ENCODE data around the gene NCCRP1. TPM values are rescaled to one million over a fixed set of nuclear protein-coding genes. Genes with fewer than 3 reads are reported as not detected.

NCCRP1 gene
- total RNA-seq (not detected in 2 replicates), polyA plus RNA-seq (0.06 TPM in 1 of 2 replicates, not detected in the other), polyA minus RNA-seq (0.13 TPM in 1 of 2 replicates, not detected in the other), Bru-seq, nascent RNA (not detected), BruChase-seq, experiment 1, labeled RNA remaining after a 6-hour chase (percentile 17 among the genes with signal in this experiment), BruChase-seq, experiment 2, labeled RNA remaining after a 2-hour chase (not detected)
- polyA plus RNA-seq (2011; cell fraction: cytosol; rRNA removed), result not detected in 2 replicates
- polyA plus RNA-seq (2011; cell fraction: nucleus; rRNA removed), result not detected in 2 replicates
- not detected in 2 replicates for polyA plus RNA-seq (2012)
- not detected for polyA minus RNA-seq (2011; cell fraction: cytosol; rRNA and poly(A)+ RNA removed)
- polyA minus RNA-seq (2011; cell fraction: nucleus; rRNA and poly(A)+ RNA removed), result not detected in 2 replicates
- long read RNA-seq, result 0 reads

GRCh38 chr19:39196860-39197562 lies at the start of gene NCCRP1:
NCCRP1 (plus strand) TSS chr19:39196964; CDS start chr19:39196983, 19 bp downstream.
- no TSS peak for BruUV-seq (replicated peaks)
- Histone ChIP-seq H3K36me3 (ENCODE audit: control insufficient read depth in 2 of 2, extremely low read depth in 1 of 2, insufficient read depth in 2 of 2, low read length in 2 of 2) (no peaks in the 10 kb centered on the region), H3K4me1 (ENCODE audit: control insufficient read depth, extremely low read depth, insufficient read depth, low read length) (no peaks in the 10 kb centered on the region), H3K9ac (replicated peaks; ENCODE audit: extremely low read depth, insufficient read depth, low read length) (no peak within 1 kb of the TSS), H3K27ac (ENCODE audit: insufficient read depth, low read depth, low read length) (no peak within 1 kb of the TSS), H4K20me1 (replicated peaks; ENCODE audit: control insufficient read depth, extremely low read depth, insufficient read depth, low read length) (no peaks in the 10 kb centered on the region), H3K9me1 (replicated peaks; ENCODE audit: control insufficient read depth, extremely low read depth, insufficient read depth, low read length) (no peaks in the 10 kb centered on the region), H3K4me2 (ENCODE audit: insufficient read depth, low read length) (no peak within 1 kb of the TSS), H3K4me3 (replicated peaks in 1 of 3; ENCODE audit: insufficient read depth in 1 of 3, low read depth in 1 of 3, low read length in 3 of 3) (no peak within 1 kb of the TSS), H3K79me2 (ENCODE audit: control insufficient read depth, insufficient read depth, low read length) (no peaks in the 10 kb centered on the region), H2AFZ (ENCODE audit: low read depth, low read length) (no peak within 1 kb of the TSS), H3K9me3 (replicated peaks; ENCODE audit: control insufficient read depth, insufficient read depth, low read length) (no peaks in the 10 kb centered on the region), H3K27me3 (ENCODE audit: control insufficient read depth in 2 of 2, insufficient read depth in 2 of 2, low read length in 2 of 2) (peaks cover 30 to 31% of the 10 kb centered on the region in 2 experiments)
- intact Hi-C loops (cut with micrococcal nuclease) (loop anchor here (5.0 kb wide), 1 partner anchor 145 kb away; no protein-coding TSS in a partner anchor), dilution Hi-C loops (cut with MboI; ENCODE audit: extremely low pct_ligation_motif_present, low sequenced_read_pairs) (no loop called here)
- DNase-seq (ENCODE audit: low read depth, low spot score), result no peak
- FAIRE-seq, result no peak
- ChIA-PET CTCF (interaction anchor here (1.0 to 1.1 kb wide), 2 partner anchors 75 to 131 kb away, joined by 3 to 6 read pairs; no protein-coding TSS in a partner anchor), POLR2A (no interaction called here)
- TF ChIP-seq EZH2 (IDR thresholded peaks at IDR 0.05; ENCODE audit: borderline replicate concordance, low read depth, low read length, severe bottlenecking), result peak; percentile 79
- TF ChIP-seq MAX (IDR thresholded peaks at IDR 0.05; ENCODE audit: insufficient read depth, insufficient read length), result no peak
- no peak for TF ChIP-seq POLR2AphosphoS5 (IDR thresholded peaks at IDR 0.05; ENCODE audit: insufficient read depth, low read depth, low read length)

- BruUV-seq (replicated peaks), result no TSS peak
- Histone ChIP-seq H3K36me3 (ENCODE audit: control insufficient read depth in 2 of 2, extremely low read depth in 1 of 2, insufficient read depth in 2 of 2, low read length in 2 of 2) (peaks cover 0 to 3% of the 10 kb centered on the region in 2 experiments), H2AFZ (ENCODE audit: low read depth, low read length) (no peak overlapping the region), H3K9me1 (replicated peaks; ENCODE audit: control insufficient read depth, extremely low read depth, insufficient read depth, low read length) (no peaks in the 10 kb centered on the region), H3K79me2 (ENCODE audit: control insufficient read depth, insufficient read depth, low read length) (peaks cover 51% of the 10 kb centered on the region), H3K4me3 (replicated peaks in 1 of 3; ENCODE audit: insufficient read depth in 1 of 3, low read depth in 1 of 3, low read length in 3 of 3) (no peak overlapping the region), H3K4me2 (ENCODE audit: insufficient read depth, low read length) (no peak overlapping the region), H3K27ac (ENCODE audit: insufficient read depth, low read depth, low read length) (no peak overlapping the region), H3K9me3 (replicated peaks; ENCODE audit: control insufficient read depth, insufficient read depth, low read length) (no peaks in the 10 kb centered on the region), H3K4me1 (ENCODE audit: control insufficient read depth, extremely low read depth, insufficient read depth, low read length) (peaks cover 19% of the 10 kb centered on the region), H3K27me3 (ENCODE audit: control insufficient read depth in 2 of 2, insufficient read depth in 2 of 2, low read length in 2 of 2) (no peaks in the 10 kb centered on the region), H4K20me1 (replicated peaks; ENCODE audit: control insufficient read depth, extremely low read depth, insufficient read depth, low read length) (peaks cover 3% of the 10 kb centered on the region), H3K9ac (replicated peaks; ENCODE audit: extremely low read depth, insufficient read depth, low read length) (no peak overlapping the region)
- ChIA-PET POLR2A (no interaction called here), CTCF (interaction anchor here (3.9 kb wide), 1 partner anchor 25 kb away, joined by 16 read pairs; no protein-coding TSS in a partner anchor)
- TF ChIP-seq FOS (IDR thresholded peaks at IDR 0.05; ENCODE audit: borderline replicate concordance, insufficient read depth, low read length) (no peak), POLR2A (IDR thresholded peaks at IDR 0.05; ENCODE audit: low read depth, low read length) (no peak), JUN (IDR thresholded peaks at IDR 0.05; ENCODE audit: borderline replicate concordance, insufficient read depth, insufficient read length, low read depth) (no peak), EZH2 (IDR thresholded peaks at IDR 0.05; ENCODE audit: borderline replicate concordance, low read depth, low read length, severe bottlenecking) (no peak), MYC (IDR thresholded peaks at IDR 0.05; ENCODE audit: low read depth, low read length) (no peak), GATA2 (IDR thresholded peaks at IDR 0.05; ENCODE audit: insufficient read depth, insufficient read length, low read depth, low read length) (no peak), POLR2AphosphoS5 (IDR thresholded peaks at IDR 0.05; ENCODE audit: insufficient read depth, low read depth, low read length) (no peak), MAX (IDR thresholded peaks at IDR 0.05; ENCODE audit: insufficient read depth, insufficient read length) (no peak), CTCF (IDR thresholded peaks at IDR 0.05; ENCODE audit: extremely low read depth in 1 of 2, insufficient read depth in 1 of 2, low read depth in 1 of 2, low read length in 2 of 2) (no peak)
- dilution Hi-C loops (cut with MboI; ENCODE audit: extremely low pct_ligation_motif_present, low sequenced_read_pairs) (no loop called here), intact Hi-C loops (cut with micrococcal nuclease) (no loop called here)
- DNase-seq (ENCODE audit: low read depth, low spot score) (no peak), FAIRE-seq (no peak)
These were observed 49.3 kb upstream of the NCCRP1 start for GRCh38 chr19:39147480-39147879.
